Activated CD4-positive, alpha-beta T cell treated with anti-CD3 and anti-CD28 coated beads for 36 hours (primary cell): ENCODE measurements around the gene KIF18B. TPM values are rescaled to one million over a fixed set of nuclear protein-coding genes. Genes with fewer than 3 reads are reported as not detected.

Source experiments
- ATAC-seq: fragments of 200-7000 bp; cut with Tn5 transposase; one replicate; pipeline ENCODE4 v1.10.0; 2021; ENCODE audit warnings: mild to moderate bottlenecking, moderate library complexity
- CTCF ChIA-PET: fragments of 350-600 bp; sonication (Branson Sonifier 250); formaldehyde crosslinking; loops from one replicate; lab custom pipeline; 2021; ENCODE audit warnings: antibody characterized with exemption; lab: Charles Lee
- POLR2A ChIA-PET: fragments of 350-600 bp; sonication (Branson Sonifier 250); formaldehyde crosslinking; loops from one replicate; lab custom pipeline; 2021; ENCODE audit warnings: antibody characterized with exemption, inconsistent platforms; lab: Charles Lee
- DNase-seq: peaks from one replicate; pipeline ENCODE4 v3.0.0-alpha.2; 2020
- H3K27ac Mint-ChIP-seq: one replicate; pipeline ENCODE4 v1.8.0; 2021; ENCODE audit warnings: mixed read lengths
- H3K27me3 Mint-ChIP-seq: one replicate; pipeline ENCODE4 v1.8.0; 2021; ENCODE audit warnings: mixed read lengths
- H3K36me3 Mint-ChIP-seq: one replicate; pipeline ENCODE4 v1.8.0; 2021; ENCODE audit warnings: low read depth, mixed read lengths
- H3K4me1 Mint-ChIP-seq: one replicate; pipeline ENCODE4 v1.8.0; 2021; ENCODE audit warnings: mixed read lengths
- H3K4me3 Mint-ChIP-seq: one replicate; pipeline ENCODE4 v1.8.0; 2021; ENCODE audit warnings: mild to moderate bottlenecking, moderate library complexity, mixed read lengths
- H3K9me3 Mint-ChIP-seq: one replicate; pipeline ENCODE4 v1.8.0; 2021; ENCODE audit warnings: low read depth, mixed read lengths
- intact Hi-C, 2 experiments: fragments of 100-400 bp; cut with DNase I in 1 of 2; cut with micrococcal nuclease in 1 of 2; formaldehyde crosslinking; loops; one replicate each; pipeline versions ENCODE4 v1.14.2 to v1.15.1; 2022 to 2024; cut with DNase I, micrococcal nuclease
- total RNA-seq, 2 experiments: library from RNA; stranded (reverse); gene quantifications; one replicate each; pipeline ENCODE4 v1.2.3, GENCODE V29; 2021

The KIF18B gene
- total RNA-seq, 2 experiments from 2014 or later = 38.9 to 48.7 TPM

GRCh38 chr17:44981221-44981968, 33.8 kb upstream of the KIF18B start:
- no peak overlapping the region for H3K4me3 Mint-ChIP-seq
- no peak overlapping the region for H3K27ac Mint-ChIP-seq
- peaks cover 19% of the 10 kb centered on the region for H3K27me3 Mint-ChIP-seq
- intact Hi-C loops = no loop called here
- CTCF ChIA-PET = interaction anchor here (0.6 kb wide), 1 partner anchor 24 kb away, joined by 3 read pairs; no protein-coding TSS in a partner anchor
- no peaks in the 10 kb centered on the region for H3K4me1 Mint-ChIP-seq
- ATAC-seq = peak; percentile 82
- POLR2A ChIA-PET = interaction anchor here (0.8 to 1.5 kb wide), 2 partner anchors 9 to 11 kb away, joined by 3 to 8 read pairs; no protein-coding TSS in a partner anchor
- no peaks in the 10 kb centered on the region for H3K36me3 Mint-ChIP-seq
- no peaks in the 10 kb centered on the region for H3K9me3 Mint-ChIP-seq
- peak; percentile 51 for DNase-seq

- H3K27ac Mint-ChIP-seq = no peak overlapping the region
- H3K9me3 Mint-ChIP-seq = no peaks in the 10 kb centered on the region
- ChIA-PET CTCF (no interaction called here), POLR2A (no interaction called here)
- H3K4me3 Mint-ChIP-seq = no peak overlapping the region
- no peak for ATAC-seq
- peaks cover 21% of the 10 kb centered on the region for H3K27me3 Mint-ChIP-seq
- DNase-seq = no peak
- no peaks in the 10 kb centered on the region for H3K4me1 Mint-ChIP-seq
- intact Hi-C loops = no loop called here
- no peaks in the 10 kb centered on the region for H3K36me3 Mint-ChIP-seq
Measured at GRCh38 chr17:44979426-44979995, 31.9 kb upstream of the KIF18B start.

GRCh38 chr17:44978807-44979206, 31.2 kb upstream of the KIF18B start:
- Mint-ChIP-seq H3K36me3 (no peaks in the 10 kb centered on the region), H3K27me3 (peaks cover 23% of the 10 kb centered on the region), H3K9me3 (no peaks in the 10 kb centered on the region), H3K4me1 (no peaks in the 10 kb centered on the region), H3K4me3 (no peak overlapping the region), H3K27ac (no peak overlapping the region)
- POLR2A ChIA-PET = interaction anchor here (0.8 kb wide), 1 partner anchor 22 kb away, joined by 3 read pairs; no protein-coding TSS in a partner anchor
- intact Hi-C loops = no loop called here
- DNase-seq = no peak
- CTCF ChIA-PET = interaction anchor here (0.6 kb wide), 1 partner anchor 52 kb away, joined by 3 read pairs; no protein-coding TSS in a partner anchor
- no peak for ATAC-seq

- CTCF ChIA-PET = interaction anchor here (0.9 kb wide), 1 partner anchor 17 kb away, joined by 3 read pairs; no protein-coding TSS in a partner anchor
- intact Hi-C loops = no loop called here
- Mint-ChIP-seq H3K4me1 (no peaks in the 10 kb centered on the region), H3K9me3 (no peaks in the 10 kb centered on the region), H3K27me3 (peaks cover 25% of the 10 kb centered on the region), H3K36me3 (no peaks in the 10 kb centered on the region), H3K4me3 (no peak overlapping the region), H3K27ac (no peak overlapping the region)
- POLR2A ChIA-PET = interaction anchor here (0.8 kb wide), 1 partner anchor 23 kb away, joined by 3 read pairs; no protein-coding TSS in a partner anchor
- ATAC-seq = no peak
- no peak for DNase-seq
Measured at GRCh38 chr17:44977814-44978550, 30.4 kb upstream of the KIF18B start.

- no peak overlapping the region for H3K27ac Mint-ChIP-seq
- no peaks in the 10 kb centered on the region for H3K36me3 Mint-ChIP-seq
- ChIA-PET POLR2A (no interaction called here), CTCF (interaction anchor here (0.9 to 1.2 kb wide), 2 partner anchors 13 to 18 kb away, joined by 3 to 4 read pairs; no protein-coding TSS in a partner anchor)
- no peaks in the 10 kb centered on the region for H3K9me3 Mint-ChIP-seq
- peaks cover 22% of the 10 kb centered on the region for H3K27me3 Mint-ChIP-seq
- intact Hi-C loops = no loop called here
- DNase-seq = no peak
- no peak for ATAC-seq
- peaks cover 9% of the 10 kb centered on the region for H3K4me1 Mint-ChIP-seq
- no peak overlapping the region for H3K4me3 Mint-ChIP-seq
Measured at GRCh38 chr17:44977065-44977464, 29.5 kb upstream of the KIF18B start.

GRCh38 chr17:44976206-44976605, 28.6 kb upstream of the KIF18B start:
- DNase-seq (no peak), ATAC-seq (no peak)
- Mint-ChIP-seq H3K4me3 (no peak overlapping the region), H3K27ac (no peak overlapping the region), H3K4me1 (peaks cover 17% of the 10 kb centered on the region), H3K27me3 (peaks cover 21% of the 10 kb centered on the region), H3K36me3 (no peaks in the 10 kb centered on the region), H3K9me3 (no peaks in the 10 kb centered on the region)
- POLR2A ChIA-PET = no interaction called here
- intact Hi-C loops = no loop called here
- CTCF ChIA-PET = interaction anchor here (0.6 to 1.3 kb wide), 4 partner anchors 14 to 198 kb away, joined by 3 to 4 read pairs (median 3); no protein-coding TSS in a partner anchor

GRCh38 chr17:44972953-44973352, 25.4 kb upstream of the KIF18B start:
- intact Hi-C loops = loop anchor here (1.0 to 5.0 kb wide), 7 partner anchors 26 to 340 kb away; partner anchors contain the start of genes EFTUD2 (in 2 of the 2), KIF18B (in 2 of the 2) and DCAKD (in 1 of the 2)
- Mint-ChIP-seq H3K9me3 (no peaks in the 10 kb centered on the region), H3K27ac (peak overlapping the region; percentile 84), H3K36me3 (no peaks in the 10 kb centered on the region), H3K4me3 (no peak overlapping the region), H3K4me1 (peaks cover 40% of the 10 kb centered on the region), H3K27me3 (peaks cover 29% of the 10 kb centered on the region)
- DNase-seq (no peak), ATAC-seq (no peak)
- ChIA-PET POLR2A (interaction anchor here (1.3 kb wide), 1 partner anchor 8 kb away, joined by 8 read pairs; no protein-coding TSS in a partner anchor), CTCF (interaction anchor here (0.8 to 1.2 kb wide), 2 partner anchors 49 to 163 kb away, joined by 3 read pairs; partner anchors contain the start of gene ACBD4)

- ATAC-seq = peak; percentile 85
Measured at GRCh38 chr17:44971776-44972483, 24.4 kb upstream of the KIF18B start.

GRCh38 chr17:44970136-44970741, 22.7 kb upstream of the KIF18B start:
- peaks cover 44% of the 10 kb centered on the region for H3K4me1 Mint-ChIP-seq
- no peak overlapping the region for H3K27ac Mint-ChIP-seq
- H3K36me3 Mint-ChIP-seq = no peaks in the 10 kb centered on the region
- POLR2A ChIA-PET = interaction anchor here (1.1 kb wide), 1 partner anchor 11 kb away, joined by 3 read pairs; no protein-coding TSS in a partner anchor
- H3K4me3 Mint-ChIP-seq = peak overlapping the region; percentile 33
- DNase-seq (peak; percentile 67), ATAC-seq (no peak)
- H3K9me3 Mint-ChIP-seq = no peaks in the 10 kb centered on the region
- CTCF ChIA-PET = interaction anchor here (0.8 to 2.5 kb wide), 4 partner anchors 23 to 193 kb away, joined by 3 to 6 read pairs (median 4); partner anchors contain the start of gene KIF18B
- H3K27me3 Mint-ChIP-seq = peaks cover 44% of the 10 kb centered on the region
- intact Hi-C loops = loop anchor here in 1 of 2 experiments (5.0 kb wide), 1 partner anchor 73 kb away; the partner anchor contains the start of gene EFTUD2

More at GRCh38 chr17:44971776-44972483, 24.4 kb upstream of the KIF18B start:
- ChIA-PET CTCF (interaction anchor here (0.6 to 2.5 kb wide), 13 partner anchors 12 to 1027 kb away, joined by 3 to 8 read pairs (median 3); partner anchors contain the start of genes ACBD4 and KIF18B), POLR2A (interaction anchor here (0.5 to 1.3 kb wide), 5 partner anchors 9 to 254 kb away, joined by 3 to 8 read pairs (median 3); no protein-coding TSS in a partner anchor)
- H3K4me3 Mint-ChIP-seq = peak overlapping the region; percentile 43
- peaks cover 31% of the 10 kb centered on the region for H3K27me3 Mint-ChIP-seq
- DNase-seq = peak; percentile 87
- no peaks in the 10 kb centered on the region for H3K36me3 Mint-ChIP-seq
- peaks cover 42% of the 10 kb centered on the region for H3K4me1 Mint-ChIP-seq
- H3K9me3 Mint-ChIP-seq = no peaks in the 10 kb centered on the region
- H3K27ac Mint-ChIP-seq = peak overlapping the region; percentile 84
- intact Hi-C loops = loop anchor here (1.0 to 5.0 kb wide), 7 partner anchors 25 to 341 kb away; partner anchors contain the start of genes EFTUD2 (in 2 of the 2), KIF18B (in 2 of the 2) and DCAKD (in 1 of the 2)
